GM13977 (cell line): ENCODE results near the gene P3H1.
"Not testable (repeated sequence)": the region's sequence is repeated elsewhere in the genome, so short reads cannot be mapped to it uniquely, and the experiment has no call there.

Experiments used
- DNase-seq: peaks from one replicate; pipeline ENCODE4 v3.0.0; 2012; ENCODE audit warnings: low spot score
- CTCF ChIP-seq: IDR thresholded peaks from 2 replicates; pipeline ENCODE4 v1.5.1; 2012; ENCODE audit warnings: mild to moderate bottlenecking, control low read depth; ENCODE audit not compliant: insufficient read depth; ENCODE audit errors: extremely low read depth, missing control alignments
- in situ Hi-C: fragments of 300-500 bp; cut with MboI; formaldehyde crosslinking; loops from one replicate; pipeline ENCODE4 v1.12.0; 2022; ENCODE audit warnings: low sequenced_read_pairs, low pct_unique_long_range_greater_than_20kb, mixed read lengths, inconsistent platforms; ENCODE audit not compliant: unreplicated experiment

The P3H1 gene

DNA sequence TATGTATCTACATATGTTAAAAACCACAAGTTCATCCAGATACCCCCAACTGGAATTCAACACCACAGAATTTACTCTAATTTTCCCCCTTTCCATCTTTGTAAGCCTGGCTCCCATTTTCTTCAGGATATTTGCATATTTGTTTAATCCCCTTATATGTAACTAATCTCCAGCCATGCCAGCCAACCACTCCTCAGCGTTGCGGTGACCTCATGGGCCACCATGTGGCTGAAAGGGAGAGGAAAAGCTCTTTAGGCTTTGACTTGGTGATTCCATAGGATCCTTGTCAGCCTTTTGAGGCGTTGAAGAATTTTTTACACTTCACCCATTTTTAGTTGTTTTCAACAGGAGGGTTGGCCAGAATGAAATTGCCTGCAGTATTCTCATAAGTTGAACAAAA lies 36.8 kb downstream of the P3H1 start:
- no peak for DNase-seq

DNA sequence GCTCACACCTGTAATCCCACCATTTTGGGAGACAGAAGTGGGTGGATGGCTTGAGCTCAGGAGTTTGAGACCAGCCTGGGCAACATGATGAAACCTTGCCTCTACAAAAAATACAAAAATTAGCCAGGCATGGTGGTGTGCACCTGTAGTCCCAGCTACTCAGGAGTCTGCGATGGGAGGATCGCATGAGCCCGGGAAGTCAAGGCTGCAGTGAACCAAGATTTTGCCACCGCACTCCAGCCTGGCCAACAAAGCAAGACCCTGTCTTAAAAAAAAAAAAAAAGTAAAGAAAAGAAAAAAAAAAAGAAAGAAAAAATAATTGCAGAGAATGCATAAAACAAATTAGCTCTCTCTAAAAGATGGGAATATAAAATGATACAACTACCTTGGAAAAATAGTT lies 41.0 kb downstream of the P3H1 start:
- not testable (repeated sequence) for DNase-seq
- in situ Hi-C loops = loop anchor here (25.0 kb wide), 1 partner anchor 389 kb away; the partner anchor contains the start of gene FOXJ3

More for the DNA sequence above, 36.8 kb downstream of the P3H1 start:
- TF ChIP-seq CTCF = no peak
- in situ Hi-C loops = loop anchor here (25.0 kb wide), 1 partner anchor 393 kb away; the partner anchor contains the start of gene FOXJ3

GRCh38 chr1:42723511-42723910 lies 43.3 kb downstream of the P3H1 start:
- in situ Hi-C loops = no loop called here
- no peak for DNase-seq
- TF ChIP-seq CTCF = no peak

- in situ Hi-C loops = not testable (repeated sequence)
Measured at GRCh38 chr1:42722403-42722802, 44.4 kb downstream of the P3H1 start.

GRCh38 chr1:42721926-42722325 lies 44.9 kb downstream of the P3H1 start:
- TF ChIP-seq CTCF = no peak
- DNase-seq = no peak
- in situ Hi-C loops = no loop called here

More at GRCh38 chr1:42722403-42722802, 44.4 kb downstream of the P3H1 start:
- DNase-seq = not testable (repeated sequence)

DNA sequence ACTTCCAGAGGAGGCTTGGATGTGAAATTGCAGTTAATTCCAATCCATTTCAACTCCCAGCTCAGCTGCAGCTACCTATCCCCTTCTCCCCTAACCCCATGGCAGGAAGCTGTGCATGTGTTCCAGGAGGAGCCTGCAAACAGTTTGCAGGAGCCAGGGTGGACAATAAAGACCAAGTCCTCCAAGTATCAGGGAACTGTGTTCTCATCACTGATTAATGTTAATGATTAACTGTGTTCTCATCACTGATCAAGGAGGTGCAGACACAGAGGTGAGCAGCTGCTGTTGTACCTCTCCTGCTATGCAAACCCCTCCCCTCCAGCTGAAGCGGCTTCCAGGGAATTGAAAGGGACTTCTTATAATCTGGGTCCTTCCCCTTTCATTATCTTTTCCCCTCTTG lies 46.0 kb downstream of the P3H1 start:
- DNase-seq = no peak
- no peak for TF ChIP-seq CTCF
- in situ Hi-C loops = no loop called here

DNA sequence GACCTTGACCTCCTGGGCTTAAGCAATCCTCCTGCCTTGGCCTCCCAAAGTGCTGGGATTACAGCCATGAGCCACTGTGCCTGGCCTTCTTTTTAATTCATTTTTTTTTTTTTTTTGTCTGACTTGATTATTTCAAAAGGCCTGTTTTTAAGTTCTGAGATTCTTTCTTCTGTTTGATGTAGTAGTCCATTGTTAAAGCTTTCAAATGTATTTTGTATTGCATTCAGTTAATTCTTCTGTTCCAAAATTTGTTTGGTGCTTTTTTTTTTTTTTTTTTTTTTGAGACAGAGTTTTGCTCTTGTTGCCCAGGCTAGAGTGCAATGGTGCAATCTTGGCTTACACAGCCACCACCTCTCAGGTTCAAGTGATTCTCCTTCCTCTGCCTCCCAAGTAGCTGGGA lies 52.4 kb downstream of the P3H1 start:
- in situ Hi-C loops, DNase-seq: not testable (repeated sequence)

- in situ Hi-C loops = no loop called here
- no peak for TF ChIP-seq CTCF
- DNase-seq = no peak
Measured at GRCh38 chr1:42713293-42713692, 53.5 kb downstream of the P3H1 start.

DNA sequence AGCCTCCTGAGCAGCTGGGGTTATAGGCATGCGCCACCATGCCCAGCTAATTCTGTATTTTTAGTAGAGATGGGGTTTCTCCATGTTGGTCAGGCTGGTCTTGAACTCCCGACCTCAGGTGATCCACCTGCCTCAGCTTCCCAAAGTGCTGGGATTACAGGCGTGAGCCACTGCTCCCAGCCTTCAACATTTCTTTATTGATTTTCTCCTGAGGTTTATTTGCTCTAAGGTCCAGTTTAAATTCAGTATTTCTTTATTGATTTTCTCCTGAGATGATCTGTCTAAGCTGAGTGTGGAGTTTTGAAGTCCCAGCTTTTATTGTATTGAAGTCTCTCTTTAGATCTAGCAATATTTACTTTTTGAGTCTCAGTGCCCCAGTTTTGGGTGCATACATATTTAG lies 54.0 kb downstream of the P3H1 start:
- in situ Hi-C loops, DNase-seq: not testable (repeated sequence)
